Lower lobe of right lung (tissue), 2 donors: Measurements from ENCODE around the gene NME3. TPM values are rescaled to one million over a fixed set of nuclear protein-coding genes. Genes with fewer than 3 reads are reported as not detected.

Source experiments
- ATAC-seq, 2 donors: fragments of 200-7000 bp; cut with Tn5 transposase; one replicate each; pipeline ENCODE4 v1.9.1; 2020 to 2022; ENCODE audit warnings: mild to moderate bottlenecking in 2 of 2, moderate library complexity in 2 of 2
- DNase-seq: peaks from one replicate; pipeline ENCODE4 v3.0.0-alpha.2; 2020
- H3K27ac ChIP-seq: fragments of 200-600 bp; one replicate; pipeline ENCODE4 v1.8.0; 2022
- H3K27me3 ChIP-seq: fragments of 200-600 bp; one replicate; pipeline ENCODE4 v1.8.0; 2022; ENCODE audit warnings: low read depth
- H3K36me3 ChIP-seq: fragments of 200-600 bp; one replicate; pipeline ENCODE4 v1.8.0; 2022; ENCODE audit warnings: mild to moderate bottlenecking
- H3K4me1 ChIP-seq: fragments of 200-600 bp; one replicate; pipeline ENCODE4 v1.8.0; 2022
- H3K4me3 ChIP-seq: fragments of 200-600 bp; one replicate; pipeline ENCODE4 v1.8.0; 2022; ENCODE audit warnings: mild to moderate bottlenecking
- H3K9me3 ChIP-seq: fragments of 200-600 bp; one replicate; pipeline ENCODE4 v1.8.0; 2022
- CTCF ChIP-seq: fragments of 200-600 bp; IDR thresholded peaks from one replicate; pipeline ENCODE4 v1.8.0; 2022; ENCODE audit warnings: antibody characterized with exemption, mild to moderate bottlenecking
- intact Hi-C: fragments of 100-400 bp; cut with DNase I; formaldehyde crosslinking; loops from one replicate; pipeline ENCODE4 v1.11.0; 2022
- total RNA-seq: library from RNA; stranded (reverse); fragmentation: NEBNext Ultra II Directional; extraction: Animal tissue kit (Norgen Biotek cat#: 25700); gene quantifications from one replicate; pipeline ENCODE4 v1.2.1, GENCODE V29; 2021
- donor health status: DM: no; HTN: yes; CAD: no; lungs with severe emphysema.

Gene NME3
- total RNA-seq, 1 donor from 2014 or later, result 56.5 TPM

GRCh38 chr16:1815461-1815860 lies 44.1 kb upstream of the NME3 start:
- DNase-seq (no peak), ATAC-seq (no peak)
- Histone ChIP-seq H3K27me3 (no peaks in the 10 kb centered on the region), H3K9me3 (no peaks in the 10 kb centered on the region), H3K27ac (no peak overlapping the region), H3K4me1 (peaks cover 11% of the 10 kb centered on the region), H3K4me3 (no peak overlapping the region), H3K36me3 (peaks cover 61% of the 10 kb centered on the region)
- intact Hi-C loops, result no loop called here
- no peak for TF ChIP-seq CTCF

GRCh38 chr16:1812732-1813163 lies 41.4 kb upstream of the NME3 start:
- no peaks in the 10 kb centered on the region for H3K27me3 ChIP-seq
- intact Hi-C loops, result no loop called here
- peaks cover 11% of the 10 kb centered on the region for H3K4me1 ChIP-seq
- no peak overlapping the region for H3K27ac ChIP-seq
- no peaks in the 10 kb centered on the region for H3K9me3 ChIP-seq
- no peak overlapping the region for H3K4me3 ChIP-seq
- peak; percentile 93 to 97 for ATAC-seq
- H3K36me3 ChIP-seq, result peaks cover 65% of the 10 kb centered on the region
- peak; percentile 87 for DNase-seq
- TF ChIP-seq CTCF, result peak; percentile 59

- H3K36me3 ChIP-seq, result peaks cover 59% of the 10 kb centered on the region
- H3K27ac ChIP-seq, result no peak overlapping the region
- no peak for ATAC-seq
- no peak overlapping the region for H3K4me3 ChIP-seq
- peaks cover 11% of the 10 kb centered on the region for H3K4me1 ChIP-seq
- intact Hi-C loops, result no loop called here
- DNase-seq, result peak; percentile 34
- TF ChIP-seq CTCF, result no peak
- H3K9me3 ChIP-seq, result no peaks in the 10 kb centered on the region
- no peaks in the 10 kb centered on the region for H3K27me3 ChIP-seq
Observed at GRCh38 chr16:1810536-1810935, 39.2 kb upstream of the NME3 start.

- peaks cover 59% of the 10 kb centered on the region for H3K36me3 ChIP-seq
- DNase-seq (peak; percentile 30), ATAC-seq (no peak)
- no peak overlapping the region for H3K27ac ChIP-seq
- intact Hi-C loops, result no loop called here
- no peaks in the 10 kb centered on the region for H3K27me3 ChIP-seq
- H3K4me1 ChIP-seq, result peaks cover 11% of the 10 kb centered on the region
- TF ChIP-seq CTCF, result no peak
- no peak overlapping the region for H3K4me3 ChIP-seq
- H3K9me3 ChIP-seq, result no peaks in the 10 kb centered on the region
Observed at GRCh38 chr16:1810106-1810505, 38.8 kb upstream of the NME3 start.

GRCh38 chr16:1809281-1809801 lies 38.0 kb upstream of the NME3 start:
- Histone ChIP-seq H3K27ac (no peak overlapping the region), H3K4me1 (peaks cover 11% of the 10 kb centered on the region), H3K27me3 (no peaks in the 10 kb centered on the region), H3K9me3 (no peaks in the 10 kb centered on the region), H3K4me3 (no peak overlapping the region), H3K36me3 (peaks cover 55% of the 10 kb centered on the region)
- intact Hi-C loops, result no loop called here
- TF ChIP-seq CTCF, result no peak
- peak in 1 of 2 donors; percentile 16 for ATAC-seq
- peak; percentile 38 for DNase-seq
